Activated CD8-positive, alpha-beta T cell treated with anti-CD3 and anti-CD28 coated beads for 36 hours (primary cell): ENCODE data around the gene PCMT1. TPM values are rescaled to one million over a fixed set of nuclear protein-coding genes. Genes with fewer than 3 reads are reported as not detected.

Source experiments
- ATAC-seq: fragments of 200-7000 bp; cut with Tn5 transposase; one replicate; pipeline ENCODE4 v1.10.0; 2021; ENCODE audit warnings: mild to moderate bottlenecking, moderate library complexity
- CTCF ChIA-PET: fragments of 350-600 bp; sonication (Branson Sonifier 250); formaldehyde crosslinking; loops from one replicate; lab custom pipeline; 2021; ENCODE audit warnings: antibody characterized with exemption; lab: Charles Lee
- POLR2A ChIA-PET: fragments of 350-600 bp; sonication (Branson Sonifier 250); formaldehyde crosslinking; loops from one replicate; lab custom pipeline; 2021; ENCODE audit warnings: antibody characterized with exemption; lab: Charles Lee
- DNase-seq: peaks from one replicate; pipeline ENCODE4 v3.0.0-alpha.2; 2020
- H3K27ac Mint-ChIP-seq: one replicate; pipeline ENCODE4 v1.8.0; 2021; ENCODE audit warnings: mild to moderate bottlenecking, mixed read lengths
- H3K27me3 Mint-ChIP-seq: one replicate; pipeline ENCODE4 v1.8.0; 2021; ENCODE audit warnings: mixed read lengths
- H3K36me3 Mint-ChIP-seq: one replicate; pipeline ENCODE4 v1.8.0; 2021; ENCODE audit warnings: low read depth, mixed read lengths
- H3K4me1 Mint-ChIP-seq: one replicate; pipeline ENCODE4 v1.8.0; 2021; ENCODE audit warnings: low read depth, mixed read lengths
- H3K4me3 Mint-ChIP-seq: one replicate; pipeline ENCODE4 v1.8.0; 2021; ENCODE audit warnings: mild to moderate bottlenecking, moderate library complexity, mixed read lengths
- H3K9me3 Mint-ChIP-seq: one replicate; pipeline ENCODE4 v1.8.0; 2021; ENCODE audit warnings: mixed read lengths
- CTCF ChIP-seq: fragments of 200-600 bp; IDR thresholded peaks from one replicate; pipeline ENCODE4 v1.8.0; 2022; ENCODE audit warnings: antibody characterized with exemption, mild to moderate bottlenecking
- intact Hi-C: fragments of 100-400 bp; cut with micrococcal nuclease; formaldehyde crosslinking; loops from one replicate; pipeline ENCODE4 v1.10.0; 2022
- total RNA-seq, 2 experiments: library from RNA; stranded (reverse); gene quantifications; one replicate each; pipeline ENCODE4 v1.2.3, GENCODE V29; 2021

The PCMT1 gene
- total RNA-seq, 2 experiments from 2014 or later = 97.3 to 102 TPM

GRCh38 chr6:149856256-149856994 lies 106.9 kb downstream of the PCMT1 start:
- Mint-ChIP-seq H3K9me3 (no peaks in the 10 kb centered on the region), H3K4me1 (peaks cover 7% of the 10 kb centered on the region), H3K27ac (no peak overlapping the region), H3K4me3 (no peak overlapping the region), H3K27me3 (peaks cover 26% of the 10 kb centered on the region), H3K36me3 (no peaks in the 10 kb centered on the region)
- DNase-seq (no peak), ATAC-seq (no peak)
- no peak for TF ChIP-seq CTCF
- intact Hi-C loops = no loop called here
- ChIA-PET CTCF (interaction anchor here (0.7 to 1.9 kb wide), 3 partner anchors 9 to 20 kb away, joined by 3 to 5 read pairs (median 5); no protein-coding TSS in a partner anchor), POLR2A (no interaction called here)

- Mint-ChIP-seq H3K4me3 (no peak overlapping the region), H3K9me3 (no peaks in the 10 kb centered on the region), H3K27ac (no peak overlapping the region), H3K27me3 (peaks cover 32% of the 10 kb centered on the region), H3K4me1 (no peaks in the 10 kb centered on the region), H3K36me3 (no peaks in the 10 kb centered on the region)
- intact Hi-C loops = no loop called here
- ChIA-PET POLR2A (no interaction called here), CTCF (no interaction called here)
- no peak for TF ChIP-seq CTCF
- DNase-seq (no peak), ATAC-seq (no peak)
These were observed 108.0 kb downstream of the PCMT1 start for GRCh38 chr6:149857541-149857940.

GRCh38 chr6:149859368-149859767 lies 109.8 kb downstream of the PCMT1 start:
- intact Hi-C loops = no loop called here
- Mint-ChIP-seq H3K4me3 (no peak overlapping the region), H3K27me3 (peaks cover 32% of the 10 kb centered on the region), H3K36me3 (no peaks in the 10 kb centered on the region), H3K9me3 (no peaks in the 10 kb centered on the region), H3K27ac (no peak overlapping the region), H3K4me1 (peaks cover 4% of the 10 kb centered on the region)
- ChIA-PET POLR2A (no interaction called here), CTCF (interaction anchor here (1.1 kb wide), 1 partner anchor 24 kb away, joined by 3 read pairs; no protein-coding TSS in a partner anchor)
- no peak for ATAC-seq
- DNase-seq = no peak
- no peak for TF ChIP-seq CTCF

GRCh38 chr6:149859938-149860337 lies 110.4 kb downstream of the PCMT1 start:
- Mint-ChIP-seq H3K4me1 (peaks cover 7% of the 10 kb centered on the region), H3K4me3 (no peak overlapping the region), H3K9me3 (no peaks in the 10 kb centered on the region), H3K36me3 (no peaks in the 10 kb centered on the region), H3K27ac (no peak overlapping the region), H3K27me3 (peaks cover 30% of the 10 kb centered on the region)
- ChIA-PET CTCF (no interaction called here), POLR2A (no interaction called here)
- no peak for TF ChIP-seq CTCF
- intact Hi-C loops = no loop called here
- no peak for DNase-seq
- no peak for ATAC-seq

GRCh38 chr6:149860513-149860833 lies 110.9 kb downstream of the PCMT1 start:
- DNase-seq = no peak
- intact Hi-C loops = no loop called here
- CTCF ChIA-PET = no interaction called here

More at GRCh38 chr6:149860513-149860833, 110.9 kb downstream of the PCMT1 start:
- Mint-ChIP-seq H3K36me3 (no peaks in the 10 kb centered on the region), H3K4me3 (no peak overlapping the region), H3K4me1 (peaks cover 7% of the 10 kb centered on the region), H3K27ac (no peak overlapping the region), H3K9me3 (no peaks in the 10 kb centered on the region), H3K27me3 (peaks cover 30% of the 10 kb centered on the region)
- ATAC-seq = no peak
- POLR2A ChIA-PET = no interaction called here
- no peak for TF ChIP-seq CTCF

Other genes with a start within 250 kb of the PCMT1 start
- 10 to 100 TPM; 20.8 to 21.9 TPM for gene PPIL4, start 203.7 kb upstream of the PCMT1 start, total RNA-seq
- gene GINM1, start 183.4 kb upstream of the PCMT1 start, total RNA-seq = 10 to 100 TPM; 15.4 to 16.3 TPM
- 10 to 100 TPM; 18.8 to 19.7 TPM for gene KATNA1, start 101.0 kb upstream of the PCMT1 start, total RNA-seq
- gene LATS1, start 31.6 kb upstream of the PCMT1 start, total RNA-seq = 10 to 100 TPM; 21.1 to 21.2 TPM
- gene NUP43, start 3.2 kb upstream of the PCMT1 start, total RNA-seq = 10 to 100 TPM; 75.7 to 75.8 TPM
- 1 to 10 TPM; 1.9 TPM for gene LRP11, start 114.6 kb downstream of the PCMT1 start, total RNA-seq
- gene RAET1E, start 148.4 kb downstream of the PCMT1 start, total RNA-seq = not detected
- not detected for gene RAET1G, start 173.4 kb downstream of the PCMT1 start, total RNA-seq
- under 1 TPM; 0.38 to 0.67 TPM for gene ULBP2, start 192.3 kb downstream of the PCMT1 start, total RNA-seq
- 1 to 10 TPM; 2.5 to 2.7 TPM for gene ULBP1, start 214.2 kb downstream of the PCMT1 start, total RNA-seq